ENCODE results near the gene AGTRAP. TPM values are rescaled to one million over a fixed set of nuclear protein-coding genes. Genes with fewer than 3 reads are reported as not detected.

The AGTRAP gene
- total RNA-seq, 1 experiment from 2014 or later = 57.0 TPM

DNA sequence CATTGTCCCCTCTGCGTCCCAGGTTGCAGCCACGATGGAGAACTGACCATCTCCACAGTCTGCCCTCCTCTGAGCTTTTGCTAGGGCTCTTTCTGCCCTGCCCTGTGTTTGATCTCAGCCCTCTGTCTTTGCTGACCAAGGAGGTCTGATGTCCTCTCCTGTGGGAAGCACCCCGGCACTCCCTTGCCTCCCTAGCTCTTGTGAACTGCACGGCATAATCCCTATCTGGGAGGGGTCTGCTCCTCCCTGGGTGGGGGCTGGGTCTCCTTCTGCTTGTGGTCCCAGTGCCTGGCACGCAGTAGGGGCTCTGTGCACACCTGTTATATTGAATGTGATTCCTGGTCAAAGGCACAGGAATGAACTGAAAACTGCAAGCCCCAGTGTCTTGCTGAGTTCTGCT is 42.0 kb upstream of the AGTRAP start:
- Histone ChIP-seq H3K27ac (ENCODE audit: low read length) (no peak overlapping the region), H3K27me3 (ENCODE audit: control insufficient read depth, insufficient read depth, low read length) (no peaks in the 10 kb centered on the region; the same call in 1 of the 2 replicates), H3K9me3 (ENCODE audit: control insufficient read depth, insufficient read depth, low read depth, low read length) (no peaks in the 10 kb centered on the region), H3K36me3 (ENCODE audit: control insufficient read depth, insufficient read depth, low read length) (no peaks in the 10 kb centered on the region; the same call in 1 of the 2 replicates), H3K4me3 (ENCODE audit: low read depth in 2 of 2, low read length in 2 of 2) (no peak overlapping the region), H3K4me1 (ENCODE audit: control insufficient read depth, insufficient read depth, low read length) (peaks cover 7% of the 10 kb centered on the region; the same call in 1 of the 2 replicates)
- CTCF ChIA-PET = no interaction called here
- intact Hi-C loops (cut with micrococcal nuclease; ENCODE audit: unreplicated experiment) (no loop called here), in situ Hi-C loops (cut with HindIII; ENCODE audit: low pct_unique_long_range_greater_than_20kb, low sequenced_read_pairs) (no loop called here)
- TF ChIP-seq POLR2AphosphoS5 (IDR thresholded peaks at IDR 0.05; ENCODE audit: low read depth, low read length) (no peak), SIN3A (IDR thresholded peaks at IDR 0.05; ENCODE audit: borderline replicate concordance, insufficient read depth, low read depth, low read length) (no peak)
- TF ChIP-seq, protein P1, sequence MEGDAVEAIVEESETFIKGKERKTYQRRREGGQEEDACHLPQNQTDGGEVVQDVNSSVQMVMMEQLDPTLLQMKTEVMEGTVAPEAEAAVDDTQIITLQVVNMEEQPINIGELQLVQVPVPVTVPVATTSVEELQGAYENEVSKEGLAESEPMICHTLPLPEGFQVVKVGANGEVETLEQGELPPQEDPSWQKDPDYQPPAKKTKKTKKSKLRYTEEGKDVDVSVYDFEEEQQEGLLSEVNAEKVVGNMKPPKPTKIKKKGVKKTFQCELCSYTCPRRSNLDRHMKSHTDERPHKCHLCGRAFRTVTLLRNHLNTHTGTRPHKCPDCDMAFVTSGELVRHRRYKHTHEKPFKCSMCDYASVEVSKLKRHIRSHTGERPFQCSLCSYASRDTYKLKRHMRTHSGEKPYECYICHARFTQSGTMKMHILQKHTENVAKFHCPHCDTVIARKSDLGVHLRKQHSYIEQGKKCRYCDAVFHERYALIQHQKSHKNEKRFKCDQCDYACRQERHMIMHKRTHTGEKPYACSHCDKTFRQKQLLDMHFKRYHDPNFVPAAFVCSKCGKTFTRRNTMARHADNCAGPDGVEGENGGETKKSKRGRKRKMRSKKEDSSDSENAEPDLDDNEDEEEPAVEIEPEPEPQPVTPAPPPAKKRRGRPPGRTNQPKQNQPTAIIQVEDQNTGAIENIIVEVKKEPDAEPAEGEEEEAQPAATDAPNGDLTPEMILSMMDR (IDR thresholded peaks at IDR 0.05) = no peak
- TF ChIP-seq, protein P2, sequence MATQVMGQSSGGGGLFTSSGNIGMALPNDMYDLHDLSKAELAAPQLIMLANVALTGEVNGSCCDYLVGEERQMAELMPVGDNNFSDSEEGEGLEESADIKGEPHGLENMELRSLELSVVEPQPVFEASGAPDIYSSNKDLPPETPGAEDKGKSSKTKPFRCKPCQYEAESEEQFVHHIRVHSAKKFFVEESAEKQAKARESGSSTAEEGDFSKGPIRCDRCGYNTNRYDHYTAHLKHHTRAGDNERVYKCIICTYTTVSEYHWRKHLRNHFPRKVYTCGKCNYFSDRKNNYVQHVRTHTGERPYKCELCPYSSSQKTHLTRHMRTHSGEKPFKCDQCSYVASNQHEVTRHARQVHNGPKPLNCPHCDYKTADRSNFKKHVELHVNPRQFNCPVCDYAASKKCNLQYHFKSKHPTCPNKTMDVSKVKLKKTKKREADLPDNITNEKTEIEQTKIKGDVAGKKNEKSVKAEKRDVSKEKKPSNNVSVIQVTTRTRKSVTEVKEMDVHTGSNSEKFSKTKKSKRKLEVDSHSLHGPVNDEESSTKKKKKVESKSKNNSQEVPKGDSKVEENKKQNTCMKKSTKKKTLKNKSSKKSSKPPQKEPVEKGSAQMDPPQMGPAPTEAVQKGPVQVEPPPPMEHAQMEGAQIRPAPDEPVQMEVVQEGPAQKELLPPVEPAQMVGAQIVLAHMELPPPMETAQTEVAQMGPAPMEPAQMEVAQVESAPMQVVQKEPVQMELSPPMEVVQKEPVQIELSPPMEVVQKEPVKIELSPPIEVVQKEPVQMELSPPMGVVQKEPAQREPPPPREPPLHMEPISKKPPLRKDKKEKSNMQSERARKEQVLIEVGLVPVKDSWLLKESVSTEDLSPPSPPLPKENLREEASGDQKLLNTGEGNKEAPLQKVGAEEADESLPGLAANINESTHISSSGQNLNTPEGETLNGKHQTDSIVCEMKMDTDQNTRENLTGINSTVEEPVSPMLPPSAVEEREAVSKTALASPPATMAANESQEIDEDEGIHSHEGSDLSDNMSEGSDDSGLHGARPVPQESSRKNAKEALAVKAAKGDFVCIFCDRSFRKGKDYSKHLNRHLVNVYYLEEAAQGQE (IDR thresholded peaks at IDR 0.05; ENCODE audit: insufficient read depth in 1 of 2, low read depth in 2 of 2, low read length in 1 of 2) = no peak
- POLR2A ChIA-PET = no interaction called here
- BruUV-seq (replicated peaks) = no TSS peak
- ATAC-seq = no peak; the same call in 1 of the 2 replicates
- DNase-seq (ENCODE audit: low read depth, low spot score) = no peak

GRCh38 chr1:11695861-11696260 is 40.1 kb upstream of the AGTRAP start:
- in situ Hi-C loops (cut with HindIII; ENCODE audit: low pct_unique_long_range_greater_than_20kb, low sequenced_read_pairs) (no loop called here), intact Hi-C loops (cut with micrococcal nuclease; ENCODE audit: unreplicated experiment) (no loop called here)
- TF ChIP-seq POLR2AphosphoS5 (IDR thresholded peaks at IDR 0.05; ENCODE audit: low read depth, low read length) (no peak), TCF7L2 (IDR thresholded peaks at IDR 0.05; ENCODE audit: low read depth, low read length) (no peak), SIN3A (IDR thresholded peaks at IDR 0.05; ENCODE audit: borderline replicate concordance, insufficient read depth, low read depth, low read length) (no peak)
- TF ChIP-seq, protein P2 (IDR thresholded peaks at IDR 0.05; ENCODE audit: insufficient read depth in 1 of 2, low read depth in 2 of 2, low read length in 1 of 2) = no peak
- TF ChIP-seq, protein P1 (IDR thresholded peaks at IDR 0.05) = no peak
- CTCF ChIA-PET = interaction anchor here (0.5 kb wide), 1 partner anchor 27 kb away, joined by 4 read pairs; no protein-coding TSS in a partner anchor
- POLR2A ChIA-PET = no interaction called here
- H3K27me3 ChIP-seq (ENCODE audit: control insufficient read depth, insufficient read depth, low read length) = no peaks in the 10 kb centered on the region; the same call in 1 of the 2 replicates
- BruUV-seq (replicated peaks) = no TSS peak
- H3K4me1 ChIP-seq (ENCODE audit: control insufficient read depth, insufficient read depth, low read length) = peaks cover 7% of the 10 kb centered on the region; the same call in 1 of the 2 replicates
- no peaks in the 10 kb centered on the region for H3K36me3 ChIP-seq (ENCODE audit: control insufficient read depth, insufficient read depth, low read length)
- DNase-seq (ENCODE audit: low read depth, low spot score) (no peak), ATAC-seq (no peak)
- no peak overlapping the region for H3K27ac ChIP-seq (ENCODE audit: low read length)
- no peaks in the 10 kb centered on the region for H3K9me3 ChIP-seq (ENCODE audit: control insufficient read depth, insufficient read depth, low read depth, low read length)
- no peak overlapping the region for H3K4me3 ChIP-seq (ENCODE audit: low read depth in 2 of 2, low read length in 2 of 2)

Measured in Panc1 (cell line).